Activated CD4-positive, alpha-beta T cell treated with anti-CD3 and anti-CD28 coated beads, Interleukin-2, amount 50 U/mL, for 16 hours (primary cell): ENCODE measurements around the gene GALM.

Experiments used
- DNase-seq: peaks from one replicate; pipeline ENCODE4 v3.0.0-alpha.2; 2020

GALM gene

DNA sequence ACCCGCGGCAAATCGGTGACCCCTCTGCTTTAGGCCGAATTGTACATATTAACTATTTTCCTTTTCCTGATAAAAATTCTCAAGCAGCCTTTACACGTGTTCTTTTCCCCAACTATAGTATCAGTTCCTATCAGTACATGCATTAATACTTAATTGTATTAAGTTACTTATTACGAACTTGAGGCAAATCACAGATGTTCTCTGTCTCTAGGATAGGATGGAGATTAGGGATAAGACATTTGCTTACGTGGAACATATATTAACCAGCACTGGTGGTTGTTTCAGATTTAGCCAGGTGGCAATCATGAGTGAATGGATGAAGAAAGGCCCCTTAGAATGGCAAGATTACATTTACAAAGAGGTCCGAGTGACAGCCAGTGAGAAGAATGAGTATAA is 112.8 kb downstream of the GALM start:
- peak; percentile 4 for DNase-seq

DNA sequence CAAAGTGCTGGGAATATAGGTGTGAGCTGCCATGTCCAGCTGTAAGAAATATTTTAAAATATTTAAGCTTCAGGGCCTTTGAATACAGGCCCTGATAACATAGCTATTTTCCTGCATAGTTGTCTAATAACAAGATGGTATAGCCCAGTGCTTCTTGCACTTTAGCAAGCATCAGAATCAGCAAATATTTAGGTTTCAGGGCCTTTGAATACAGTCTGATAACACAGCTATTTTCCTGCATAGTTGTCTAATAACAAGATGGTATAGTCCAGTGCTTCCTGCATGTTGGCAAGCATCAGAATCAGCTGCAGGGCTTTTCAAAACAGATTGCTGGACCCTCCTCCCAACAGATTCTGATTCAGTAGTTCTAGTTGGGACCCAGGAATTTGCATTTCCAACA is 117.7 kb downstream of the GALM start:
- DNase-seq, result no peak
